ENCODE data around the gene ARHGEF1. TPM values are rescaled to one million over a fixed set of nuclear protein-coding genes. Genes with fewer than 3 reads are reported as not detected.
A peak's percentile ranks its signal among the peaks of the same experiment; 100 is the strongest.

The ARHGEF1 gene
- polyA plus RNA-seq, 1 donor (not counting 4 experiments of a cell fraction or from before 2014, with no cell fraction given), result 30.5 TPM

GRCh38 chr19:41887711-41888382 is 4.9 kb downstream of the ARHGEF1 start:
- Histone ChIP-seq H3K9me3 (ENCODE audit: control insufficient read depth, low read depth, low read length) (no peaks in the 10 kb centered on the region), H3K9me1 (ENCODE audit: control insufficient read depth, extremely low read depth, insufficient read depth, low read length) (peaks cover 6% of the 10 kb centered on the region), H3K4me2 (ENCODE audit: control insufficient read depth, extremely low read depth, insufficient read depth, low read depth, low read length) (peak overlapping the region; percentile 74), H4K20me1 (ENCODE audit: control insufficient read depth, extremely low read depth, insufficient read depth, low read length) (no peaks in the 10 kb centered on the region), H3K27ac (ENCODE audit: control insufficient read depth, insufficient read depth, low read length) (peak overlapping the region; percentile 82), H3K79me2 (ENCODE audit: control insufficient read depth, insufficient read depth, low read length) (peaks cover 58% of the 10 kb centered on the region), H3K4me1 (ENCODE audit: control insufficient read depth, extremely low read depth, insufficient read depth, low read length) (peaks cover 39% of the 10 kb centered on the region), H3K9ac (ENCODE audit: control insufficient read depth, extremely low read depth, insufficient read depth, low read length) (peak overlapping the region; percentile 80), H2AFZ (ENCODE audit: control insufficient read depth, low read length) (no peak overlapping the region), H3K4me3 (ENCODE audit: control insufficient read depth in 2 of 3, extremely low read depth in 1 of 3, insufficient read depth in 2 of 3, low read depth in 1 of 3, low read length in 3 of 3) (peak overlapping the region in 2 of 3 experiments; percentile 31 to 43), H3K27me3 (ENCODE audit: control insufficient read depth, extremely low read depth, insufficient read depth, low read length) (no peaks in the 10 kb centered on the region), H3K36me3 (ENCODE audit: control insufficient read depth in 2 of 2, extremely low read depth in 1 of 2, insufficient read depth in 2 of 2, low read length in 2 of 2) (peaks cover 27 to 28% of the 10 kb centered on the region in 2 experiments)
- DNase-seq (ENCODE audit: low read depth, low spot score) (peak; percentile 98), FAIRE-seq (peak; percentile 88)
- dilution Hi-C loops (cut with MboI; ENCODE audit: extremely low pct_ligation_motif_present, low sequenced_read_pairs), result no loop called here
- TF ChIP-seq EZH2 (IDR thresholded peaks at IDR 0.05; ENCODE audit: low read length) (no peak), CTCF (optimal IDR thresholded peaks at IDR 0.05 in 1 of 3, IDR thresholded peaks at IDR 0.05 in 1 of 3, conservative IDR thresholded peaks at IDR 0.05 in 1 of 3; ENCODE audit: extremely low read depth in 1 of 3, insufficient read depth in 2 of 3, low read length in 3 of 3) (peak; percentile 49 to 61 (median 50))

- no peak overlapping the region for H2AFZ ChIP-seq (ENCODE audit: control insufficient read depth, low read length)
- no peak overlapping the region for H3K4me2 ChIP-seq (ENCODE audit: control insufficient read depth, extremely low read depth, insufficient read depth, low read depth, low read length)
- peaks cover 53% of the 10 kb centered on the region for H3K79me2 ChIP-seq (ENCODE audit: control insufficient read depth, insufficient read depth, low read length)
- DNase-seq (ENCODE audit: low read depth, low spot score) (no peak), FAIRE-seq (no peak)
- H4K20me1 ChIP-seq (ENCODE audit: control insufficient read depth, extremely low read depth, insufficient read depth, low read length), result no peaks in the 10 kb centered on the region
- H3K4me3 ChIP-seq (ENCODE audit: control insufficient read depth in 2 of 3, extremely low read depth in 1 of 3, insufficient read depth in 2 of 3, low read depth in 1 of 3, low read length in 3 of 3), result no peak overlapping the region
- dilution Hi-C loops (cut with MboI; ENCODE audit: extremely low pct_ligation_motif_present, low sequenced_read_pairs), result no loop called here
- no peak for TF ChIP-seq EZH2 (IDR thresholded peaks at IDR 0.05; ENCODE audit: low read length)
- no peak for TF ChIP-seq CTCF (optimal IDR thresholded peaks at IDR 0.05 in 1 of 3, IDR thresholded peaks at IDR 0.05 in 1 of 3, conservative IDR thresholded peaks at IDR 0.05 in 1 of 3; ENCODE audit: extremely low read depth in 1 of 3, insufficient read depth in 2 of 3, low read length in 3 of 3)
- H3K4me1 ChIP-seq (ENCODE audit: control insufficient read depth, extremely low read depth, insufficient read depth, low read length), result peaks cover 36% of the 10 kb centered on the region
- H3K27me3 ChIP-seq (ENCODE audit: control insufficient read depth, extremely low read depth, insufficient read depth, low read length), result no peaks in the 10 kb centered on the region
- H3K9ac ChIP-seq (ENCODE audit: control insufficient read depth, extremely low read depth, insufficient read depth, low read length), result no peak overlapping the region
- peaks cover 30 to 31% of the 10 kb centered on the region in 2 experiments for H3K36me3 ChIP-seq (ENCODE audit: control insufficient read depth in 2 of 2, extremely low read depth in 1 of 2, insufficient read depth in 2 of 2, low read length in 2 of 2)
- no peaks in the 10 kb centered on the region for H3K9me3 ChIP-seq (ENCODE audit: control insufficient read depth, low read depth, low read length)
- no peak overlapping the region for H3K27ac ChIP-seq (ENCODE audit: control insufficient read depth, insufficient read depth, low read length)
- peaks cover 6% of the 10 kb centered on the region for H3K9me1 ChIP-seq (ENCODE audit: control insufficient read depth, extremely low read depth, insufficient read depth, low read length)
Measured at GRCh38 chr19:41888926-41889325, 5.9 kb downstream of the ARHGEF1 start.
